ENCODE data around the gene ORM1. TPM values are rescaled to one million over a fixed set of nuclear protein-coding genes. Genes with fewer than 3 reads are reported as not detected.

ORM1 gene
- total and polyA plus RNA-seq, 7 experiments from 2014 or later = 0.29 TPM; not detected in 6

GRCh38 chr9:114282926-114283325 lies 40.0 kb upstream of the ORM1 start:
- no peaks in the 10 kb centered on the region for H3K36me3 Mint-ChIP-seq
- no peak for ATAC-seq
- intact Hi-C loops (cut with micrococcal nuclease) = no loop called here
- no peak overlapping the region for H3K4me3 ChIP-seq (ENCODE audit: low read length)
- no peaks in the 10 kb centered on the region for H3K27me3 ChIP-seq (ENCODE audit: control insufficient read depth in 2 of 2, insufficient read depth in 2 of 2, low read length in 2 of 2)
- DNase-seq = no peak
- peaks cover 0 to 4% (median 0%) of the 10 kb centered on the region in 11 donors for H3K9me3 Mint-ChIP-seq
- no peaks in the 10 kb centered on the region for H3K4me1 ChIP-seq (ENCODE audit: control insufficient read depth in 2 of 2, insufficient read depth in 2 of 2, low read length in 2 of 2)
- no peaks in the 10 kb centered on the region for H3K9me3 ChIP-seq (ENCODE audit: control insufficient read depth in 2 of 3, low read length in 3 of 3)
- H3K27ac Mint-ChIP-seq = no peak overlapping the region
- H3K27me3 Mint-ChIP-seq = peaks cover 0 to 3% (median 0%) of the 10 kb centered on the region in 5 donors
- H3K4me3 Mint-ChIP-seq = no peak overlapping the region
- CTCF ChIA-PET = no interaction called here
- peaks cover 0 to 2% (median 0%) of the 10 kb centered on the region in 7 donors for H3K4me1 Mint-ChIP-seq
- no peaks in the 10 kb centered on the region for H3K36me3 ChIP-seq (ENCODE audit: control insufficient read depth in 2 of 3, insufficient read depth in 3 of 3, low read length in 3 of 3)
- no peak overlapping the region for H3K27ac ChIP-seq (ENCODE audit: low read depth, low read length)
- POLR2A ChIA-PET = no interaction called here

GRCh38 chr9:114283551-114284111 lies 39.3 kb upstream of the ORM1 start:
- intact Hi-C loops (cut with micrococcal nuclease) = no loop called here
- Histone ChIP-seq H3K27me3 (ENCODE audit: control insufficient read depth in 2 of 2, insufficient read depth in 2 of 2, low read length in 2 of 2) (no peaks in the 10 kb centered on the region), H3K27ac (ENCODE audit: low read depth, low read length) (no peak overlapping the region), H3K36me3 (ENCODE audit: control insufficient read depth in 2 of 3, insufficient read depth in 3 of 3, low read length in 3 of 3) (no peaks in the 10 kb centered on the region), H3K4me1 (ENCODE audit: control insufficient read depth in 2 of 2, insufficient read depth in 2 of 2, low read length in 2 of 2) (no peaks in the 10 kb centered on the region), H3K9me3 (ENCODE audit: control insufficient read depth in 2 of 3, low read length in 3 of 3) (no peaks in the 10 kb centered on the region), H3K4me3 (ENCODE audit: low read length) (no peak overlapping the region)
- H3K36me3 Mint-ChIP-seq = no peaks in the 10 kb centered on the region
- POLR2A ChIA-PET = no interaction called here
- H3K4me3 Mint-ChIP-seq = no peak overlapping the region
- no peaks in the 10 kb centered on the region for H3K4me1 Mint-ChIP-seq
- no peak overlapping the region for H3K27ac Mint-ChIP-seq
- CTCF ChIA-PET = no interaction called here
- peaks cover 0 to 3% (median 0%) of the 10 kb centered on the region in 5 donors for H3K27me3 Mint-ChIP-seq
- peaks cover 0 to 2% (median 0%) of the 10 kb centered on the region in 11 donors for H3K9me3 Mint-ChIP-seq
- DNase-seq (no peak), ATAC-seq (no peak)

GRCh38 chr9:114284316-114285060 lies 38.4 kb upstream of the ORM1 start:
- DNase-seq (no peak), ATAC-seq (no peak)
- peaks cover 0 to 3% (median 0%) of the 10 kb centered on the region in 5 donors for H3K27me3 Mint-ChIP-seq

GRCh38 chr9:114285166-114285867 lies 37.6 kb upstream of the ORM1 start:
- no peak overlapping the region for H3K4me3 Mint-ChIP-seq
- H3K27ac Mint-ChIP-seq = no peak overlapping the region
- Histone ChIP-seq H3K36me3 (ENCODE audit: control insufficient read depth in 2 of 3, insufficient read depth in 3 of 3, low read length in 3 of 3) (no peaks in the 10 kb centered on the region), H3K27ac (ENCODE audit: low read depth, low read length) (no peak overlapping the region), H3K27me3 (ENCODE audit: control insufficient read depth in 2 of 2, insufficient read depth in 2 of 2, low read length in 2 of 2) (no peaks in the 10 kb centered on the region), H3K4me3 (ENCODE audit: low read length) (no peak overlapping the region), H3K4me1 (ENCODE audit: control insufficient read depth in 2 of 2, insufficient read depth in 2 of 2, low read length in 2 of 2) (no peaks in the 10 kb centered on the region), H3K9me3 (ENCODE audit: control insufficient read depth in 2 of 3, low read length in 3 of 3) (no peaks in the 10 kb centered on the region)
- ChIA-PET POLR2A (no interaction called here), CTCF (interaction anchor here (0.6 kb wide), 1 partner anchor 9 kb away, joined by 7 read pairs; no protein-coding TSS in a partner anchor)
- no peaks in the 10 kb centered on the region for H3K4me1 Mint-ChIP-seq
- peaks cover 0 to 3% (median 0%) of the 10 kb centered on the region in 5 donors for H3K27me3 Mint-ChIP-seq
- intact Hi-C loops (cut with micrococcal nuclease) = no loop called here
- no peak for ATAC-seq
- no peaks in the 10 kb centered on the region for H3K36me3 Mint-ChIP-seq
- DNase-seq = no peak
- peaks cover 0 to 2% (median 0%) of the 10 kb centered on the region in 11 donors for H3K9me3 Mint-ChIP-seq

More at GRCh38 chr9:114284316-114285060, 38.4 kb upstream of the ORM1 start:
- ChIA-PET POLR2A (no interaction called here), CTCF (no interaction called here)
- Mint-ChIP-seq H3K4me3 (no peak overlapping the region), H3K27ac (no peak overlapping the region), H3K9me3 (peaks cover 0 to 2% (median 0%) of the 10 kb centered on the region in 11 donors), H3K4me1 (no peaks in the 10 kb centered on the region), H3K36me3 (no peaks in the 10 kb centered on the region)
- H3K36me3 ChIP-seq (ENCODE audit: control insufficient read depth in 2 of 3, insufficient read depth in 3 of 3, low read length in 3 of 3) = no peaks in the 10 kb centered on the region
- H3K27me3 ChIP-seq (ENCODE audit: control insufficient read depth in 2 of 2, insufficient read depth in 2 of 2, low read length in 2 of 2) = no peaks in the 10 kb centered on the region
- H3K4me1 ChIP-seq (ENCODE audit: control insufficient read depth in 2 of 2, insufficient read depth in 2 of 2, low read length in 2 of 2) = no peaks in the 10 kb centered on the region
- H3K27ac ChIP-seq (ENCODE audit: low read depth, low read length) = no peak overlapping the region
- no peak overlapping the region for H3K4me3 ChIP-seq (ENCODE audit: low read length)
- no peaks in the 10 kb centered on the region for H3K9me3 ChIP-seq (ENCODE audit: control insufficient read depth in 2 of 3, low read length in 3 of 3)
- intact Hi-C loops (cut with micrococcal nuclease) = no loop called here

- CTCF ChIA-PET = no interaction called here
- no peak overlapping the region for H3K27ac Mint-ChIP-seq
- ATAC-seq = no peak
Measured at GRCh38 chr9:114286146-114286679, 36.7 kb upstream of the ORM1 start.

GRCh38 chr9:114287001-114287762 lies 35.7 kb upstream of the ORM1 start:
- intact Hi-C loops (cut with micrococcal nuclease) = no loop called here
- Histone ChIP-seq H3K27me3 (ENCODE audit: control insufficient read depth in 2 of 2, insufficient read depth in 2 of 2, low read length in 2 of 2) (no peaks in the 10 kb centered on the region), H3K4me1 (ENCODE audit: control insufficient read depth in 2 of 2, insufficient read depth in 2 of 2, low read length in 2 of 2) (no peaks in the 10 kb centered on the region), H3K27ac (ENCODE audit: low read depth, low read length) (no peak overlapping the region), H3K4me3 (ENCODE audit: low read length) (no peak overlapping the region), H3K36me3 (ENCODE audit: control insufficient read depth in 2 of 3, insufficient read depth in 3 of 3, low read length in 3 of 3) (no peaks in the 10 kb centered on the region), H3K9me3 (ENCODE audit: control insufficient read depth in 2 of 3, low read length in 3 of 3) (no peaks in the 10 kb centered on the region)
- Mint-ChIP-seq H3K27me3 (peaks cover 0 to 10% (median 5%) of the 10 kb centered on the region in 5 donors), H3K27ac (no peak overlapping the region), H3K36me3 (no peaks in the 10 kb centered on the region), H3K9me3 (peaks cover 0 to 2% (median 0%) of the 10 kb centered on the region in 11 donors), H3K4me1 (peaks cover 0 to 5% (median 0%) of the 10 kb centered on the region in 7 donors), H3K4me3 (no peak overlapping the region)
- DNase-seq (no peak), ATAC-seq (no peak)
- POLR2A ChIA-PET = no interaction called here
- CTCF ChIA-PET = interaction anchor here (0.5 to 1.3 kb wide), 2 partner anchors 21 to 176 kb away, joined by 3 to 4 read pairs; no protein-coding TSS in a partner anchor

More at GRCh38 chr9:114286146-114286679, 36.7 kb upstream of the ORM1 start:
- H3K36me3 ChIP-seq (ENCODE audit: control insufficient read depth in 2 of 3, insufficient read depth in 3 of 3, low read length in 3 of 3) = no peaks in the 10 kb centered on the region
- Mint-ChIP-seq H3K9me3 (peaks cover 0 to 2% (median 0%) of the 10 kb centered on the region in 11 donors), H3K36me3 (no peaks in the 10 kb centered on the region), H3K4me1 (peaks cover 0 to 5% (median 0%) of the 10 kb centered on the region in 7 donors), H3K4me3 (no peak overlapping the region), H3K27me3 (peaks cover 0 to 6% (median 5%) of the 10 kb centered on the region in 5 donors)
- H3K9me3 ChIP-seq (ENCODE audit: control insufficient read depth in 2 of 3, low read length in 3 of 3) = no peaks in the 10 kb centered on the region
- no peak overlapping the region for H3K27ac ChIP-seq (ENCODE audit: low read depth, low read length)
- no peaks in the 10 kb centered on the region for H3K4me1 ChIP-seq (ENCODE audit: control insufficient read depth in 2 of 2, insufficient read depth in 2 of 2, low read length in 2 of 2)
- intact Hi-C loops (cut with micrococcal nuclease) = no loop called here
- POLR2A ChIA-PET = no interaction called here
- DNase-seq = no peak
- H3K4me3 ChIP-seq (ENCODE audit: low read length) = no peak overlapping the region
- no peaks in the 10 kb centered on the region for H3K27me3 ChIP-seq (ENCODE audit: control insufficient read depth in 2 of 2, insufficient read depth in 2 of 2, low read length in 2 of 2)
